ENCODE measurements around the gene CCDC63. TPM values are rescaled to one million over a fixed set of nuclear protein-coding genes. Genes with fewer than 3 reads are reported as not detected.

CCDC63 gene
- total RNA-seq, 1 donor from 2014 or later: not detected

- no peak for DNase-seq (ENCODE audit: low spot score)
Measured at GRCh38 chr12:110880651-110881050, 33.9 kb downstream of the CCDC63 start.

DNA sequence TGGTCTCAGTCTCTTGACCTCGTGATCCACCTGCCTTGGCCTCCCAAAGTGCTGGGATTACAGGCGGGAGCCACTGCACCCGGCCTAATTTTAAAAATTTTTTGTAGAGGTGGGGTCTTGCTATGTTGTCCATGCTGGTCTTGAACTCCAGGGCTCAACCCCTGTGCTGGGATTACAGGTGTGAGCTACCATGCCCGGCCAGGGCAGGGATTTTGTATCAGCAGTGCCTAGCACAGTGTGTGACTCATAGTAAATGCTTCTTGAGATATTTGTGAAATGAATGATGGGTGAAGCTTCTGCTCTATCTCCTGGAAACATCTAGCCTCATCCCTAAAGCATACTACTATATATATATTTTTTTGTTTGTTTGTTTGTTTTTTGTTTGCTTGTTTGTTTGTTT lies 36.5 kb downstream of the CCDC63 start:
- DNase-seq (ENCODE audit: low spot score): no peak

DNA sequence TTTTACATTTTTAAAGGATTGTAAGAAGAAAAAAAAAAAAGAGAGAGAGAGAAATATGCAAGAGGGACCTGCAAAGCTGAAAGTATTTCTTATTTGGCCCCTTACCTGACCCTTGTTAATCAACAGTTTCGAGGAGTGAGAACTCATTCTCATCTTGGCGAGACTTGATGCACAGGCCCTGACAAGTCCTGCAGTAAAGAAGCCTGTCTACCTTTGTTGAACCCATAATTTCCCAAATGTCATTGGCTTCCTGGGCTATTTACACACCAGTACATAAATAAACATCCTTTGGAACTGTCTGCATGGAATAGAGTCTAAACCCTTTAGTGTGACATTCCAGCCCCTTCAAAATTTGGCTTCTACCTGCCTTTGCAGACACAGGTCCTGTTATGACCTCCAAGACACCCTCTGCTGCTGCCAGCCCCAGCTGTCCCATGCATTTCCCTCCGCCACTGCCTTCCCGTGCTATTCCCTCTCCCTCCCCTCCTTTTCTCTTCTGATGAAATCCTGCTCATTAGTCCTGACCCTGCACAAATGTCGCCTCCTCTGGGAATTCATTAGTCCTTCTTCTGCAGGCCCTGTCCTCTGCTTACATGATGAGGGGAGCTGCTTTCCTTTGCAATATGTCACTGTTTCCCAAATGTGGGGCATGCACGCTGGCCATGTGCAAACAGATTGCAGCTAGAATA lies 38.5 kb downstream of the CCDC63 start:
- DNase-seq (ENCODE audit: low spot score): no peak

GRCh38 chr12:110888256-110888991 lies 41.6 kb downstream of the CCDC63 start:
- DNase-seq (ENCODE audit: low spot score): no peak

DNA sequence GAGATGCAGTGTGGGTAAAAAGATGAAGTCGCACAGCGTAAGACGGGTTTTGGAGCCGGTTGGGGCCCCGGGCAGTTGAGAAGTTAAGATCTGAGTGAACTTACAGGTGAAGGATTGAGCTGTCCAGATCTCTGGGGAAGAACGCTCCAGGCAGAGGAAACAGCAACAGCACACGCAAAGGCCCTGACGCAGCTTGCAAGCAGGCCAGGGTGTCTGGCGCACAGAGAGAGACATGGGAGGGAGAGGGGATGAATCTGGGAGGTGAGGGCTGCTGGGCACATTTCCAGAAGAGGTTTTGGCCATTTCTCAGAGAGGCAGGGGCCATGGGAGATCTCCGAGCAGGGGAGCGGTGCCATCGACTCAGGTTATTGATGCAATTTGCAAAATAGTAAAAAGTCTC lies 42.6 kb downstream of the CCDC63 start:
- DNase-seq (ENCODE audit: low spot score): no peak

GRCh38 chr12:110893956-110894355 lies 47.2 kb downstream of the CCDC63 start:
- DNase-seq (ENCODE audit: low spot score): no peak

DNA sequence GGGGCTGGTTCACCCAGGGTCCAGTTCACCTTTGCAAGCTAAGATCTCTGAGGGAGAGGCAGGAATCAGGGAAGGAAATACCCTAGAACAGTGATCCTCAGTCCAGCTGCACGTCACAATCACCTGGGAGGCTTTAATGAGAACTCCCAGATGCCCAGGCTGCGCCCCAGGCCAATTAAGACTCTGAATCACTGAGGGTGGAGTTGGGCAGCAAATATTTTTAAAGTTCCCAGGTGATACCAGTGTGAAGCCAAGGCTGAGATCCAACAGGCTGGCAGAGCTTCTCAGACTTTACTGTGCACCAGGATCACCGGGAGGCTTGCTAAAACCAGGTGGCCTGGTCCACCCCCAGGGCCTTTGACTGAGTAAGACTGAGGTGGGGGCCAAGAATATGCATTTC lies 49.8 kb downstream of the CCDC63 start:
- no peak for DNase-seq (ENCODE audit: low spot score)

- no peak for DNase-seq (ENCODE audit: low spot score)
Measured at GRCh38 chr12:110901401-110901800, 54.6 kb downstream of the CCDC63 start.

- DNase-seq (ENCODE audit: low spot score): no peak
Measured at GRCh38 chr12:110903511-110903910, 56.7 kb downstream of the CCDC63 start.

DNA sequence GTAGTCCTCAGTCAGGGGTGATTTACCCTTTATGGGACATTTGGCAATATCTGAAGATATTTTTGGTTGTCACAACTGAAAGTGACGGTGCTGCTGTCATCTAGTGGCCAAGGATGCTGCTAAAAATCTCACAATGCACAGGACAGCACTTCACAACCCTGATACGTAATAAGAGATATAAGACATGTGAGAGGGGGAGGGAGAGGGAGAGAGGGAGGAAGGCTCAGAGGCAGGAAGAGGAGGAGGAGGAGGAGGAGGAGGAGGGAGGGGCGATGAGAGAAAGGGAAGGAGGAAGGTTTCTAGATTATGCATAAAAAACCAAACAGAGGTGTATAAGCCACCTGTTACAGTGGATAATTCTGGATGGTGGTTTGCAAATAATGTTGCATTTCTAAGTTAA lies 59.3 kb downstream of the CCDC63 start:
- DNase-seq (ENCODE audit: low spot score): no peak

- no peak for DNase-seq (ENCODE audit: low spot score)
Measured at GRCh38 chr12:110906516-110906915, 59.7 kb downstream of the CCDC63 start.

GRCh38 chr12:110906985-110907384 lies 60.2 kb downstream of the CCDC63 start:
- DNase-seq (ENCODE audit: low spot score): no peak

DNA sequence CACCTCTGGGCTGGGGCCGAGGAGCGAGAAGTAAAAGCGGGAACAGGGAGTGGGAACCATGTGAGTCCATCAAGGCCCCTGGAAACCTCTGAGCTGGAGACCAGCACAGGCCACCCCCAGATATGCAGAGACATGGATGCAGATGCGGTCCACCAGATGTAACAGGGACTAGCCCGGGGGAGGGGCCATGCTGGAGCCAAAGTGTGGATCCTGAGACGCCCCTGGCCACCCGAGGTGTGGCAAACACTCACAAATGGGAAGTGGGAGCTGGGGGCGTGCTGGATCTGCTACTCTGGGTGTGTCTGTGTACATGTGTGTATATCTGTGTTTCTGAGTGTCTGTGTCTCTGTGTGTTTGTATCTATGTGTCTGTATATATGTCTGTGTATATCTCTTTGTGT lies 60.8 kb downstream of the CCDC63 start:
- no peak for DNase-seq (ENCODE audit: low spot score)

GRCh38 chr12:110908377-110909152 lies 61.8 kb downstream of the CCDC63 start:
- no peak for DNase-seq (ENCODE audit: low spot score)

GRCh38 chr12:110912263-110912662 lies 65.5 kb downstream of the CCDC63 start:
- no peak for DNase-seq (ENCODE audit: low spot score)

- no peak for DNase-seq (ENCODE audit: low spot score)
Measured at GRCh38 chr12:110913119-110914056, 66.6 kb downstream of the CCDC63 start.

DNA sequence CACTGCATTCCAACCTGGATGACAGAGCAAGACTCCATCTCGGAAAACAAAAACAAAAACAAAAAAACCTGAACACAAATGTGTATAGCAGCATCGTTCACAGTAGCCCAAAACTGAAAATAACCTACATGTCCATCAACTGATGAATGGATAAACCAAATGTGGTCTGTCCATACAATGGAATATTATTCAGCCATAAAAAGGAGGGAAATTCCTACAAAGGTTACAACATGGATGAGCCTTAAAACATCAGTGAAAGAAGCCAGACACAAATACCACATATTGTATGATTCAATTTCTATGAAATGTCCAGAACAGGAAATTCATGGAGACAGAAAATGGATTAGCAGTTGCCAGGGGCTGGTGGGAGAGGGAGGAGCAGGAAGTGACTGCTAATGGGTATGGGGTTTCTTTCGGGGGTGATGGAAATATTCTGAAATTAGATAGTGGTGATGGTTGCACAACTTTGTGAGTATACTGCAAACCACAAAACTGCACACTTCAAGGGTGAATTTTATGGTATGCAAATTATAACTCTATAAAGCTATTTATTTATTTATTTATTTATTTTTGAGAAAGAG lies 69.6 kb downstream of the CCDC63 start:
- DNase-seq (ENCODE audit: low spot score): no peak

- DNase-seq (ENCODE audit: low spot score): no peak
Measured at GRCh38 chr12:110917467-110917866, 70.7 kb downstream of the CCDC63 start.

DNA sequence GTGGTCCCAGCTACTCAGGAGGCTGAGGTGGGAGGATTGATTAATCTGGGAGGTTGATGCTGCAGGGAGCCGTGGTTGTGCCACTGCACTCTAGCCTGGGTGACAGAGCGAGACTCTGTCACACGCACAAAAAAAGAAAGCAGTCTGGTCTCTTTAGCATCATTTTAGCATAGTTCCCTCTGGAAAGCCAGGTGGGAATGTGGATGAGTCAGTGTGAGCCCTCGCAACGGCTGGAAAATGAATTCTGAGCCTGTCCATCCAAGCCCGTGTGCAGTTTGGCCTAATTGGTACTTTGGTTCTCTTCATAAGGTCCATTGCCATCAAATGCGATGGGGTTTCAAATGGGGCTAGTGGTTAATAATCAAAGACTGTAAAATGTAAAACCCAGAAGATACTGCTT lies 71.2 kb downstream of the CCDC63 start:
- no peak for DNase-seq (ENCODE audit: low spot score)

GRCh38 chr12:110919720-110920119 lies 72.9 kb downstream of the CCDC63 start:
- DNase-seq (ENCODE audit: low spot score): no peak

All from mesenteric fat pad (tissue), 1 donor.